GM12865 (cell line): ENCODE data around the gene LPP.

Experiments
- DNase-seq: peaks from one replicate; pipeline ENCODE4 v3.0.0; 2010; ENCODE audit warnings: low read depth
- H3K4me3 ChIP-seq: 2 replicates; pipeline ENCODE4 v1.5.1; 2011; ENCODE audit warnings: mild to moderate bottlenecking, low read depth, low read length, control low read depth
- CTCF ChIP-seq: IDR thresholded peaks from 2 replicates; pipeline ENCODE4 v1.5.1; 2011; ENCODE audit warnings: low read length, control low read depth, low read depth, inconsistent platforms; ENCODE audit not compliant: insufficient read depth; ENCODE audit errors: missing control alignments

The LPP gene

DNA sequence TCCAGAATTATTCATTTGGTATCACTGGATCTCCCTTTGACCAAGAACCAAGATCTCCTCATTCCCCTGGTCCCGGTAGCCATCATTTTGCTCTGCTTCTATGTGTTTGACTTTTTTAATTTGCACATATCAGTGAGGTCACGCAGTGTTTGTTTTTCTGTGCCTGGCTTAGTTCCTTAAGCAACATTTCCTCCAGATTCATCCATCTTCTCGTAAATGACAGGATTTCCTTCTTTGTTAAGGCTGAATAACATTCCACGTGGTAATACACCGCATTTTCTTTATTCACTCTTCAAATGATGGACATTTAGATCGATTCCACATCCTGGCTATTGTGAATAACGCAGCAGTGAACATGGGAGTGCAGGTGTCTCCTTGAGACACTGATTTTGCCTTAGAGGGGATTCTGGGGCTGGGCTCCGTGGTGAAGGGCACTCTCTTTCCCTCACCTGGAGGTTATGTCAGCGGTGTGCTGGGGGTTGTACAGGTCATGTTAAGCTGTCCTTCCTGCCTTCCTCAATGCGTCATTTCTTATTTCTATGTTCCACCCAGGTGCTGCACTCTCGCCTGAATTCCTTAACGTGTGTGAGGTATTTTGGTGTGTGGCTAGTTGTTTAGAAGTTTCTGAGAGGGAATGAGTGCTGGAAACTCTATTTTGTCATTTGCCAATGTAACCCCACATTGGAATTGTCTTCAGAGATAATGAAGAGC lies 212.2 kb downstream of the LPP start:
- no peak for TF ChIP-seq CTCF
- no peak overlapping the region for H3K4me3 ChIP-seq
- no peak for DNase-seq

DNA sequence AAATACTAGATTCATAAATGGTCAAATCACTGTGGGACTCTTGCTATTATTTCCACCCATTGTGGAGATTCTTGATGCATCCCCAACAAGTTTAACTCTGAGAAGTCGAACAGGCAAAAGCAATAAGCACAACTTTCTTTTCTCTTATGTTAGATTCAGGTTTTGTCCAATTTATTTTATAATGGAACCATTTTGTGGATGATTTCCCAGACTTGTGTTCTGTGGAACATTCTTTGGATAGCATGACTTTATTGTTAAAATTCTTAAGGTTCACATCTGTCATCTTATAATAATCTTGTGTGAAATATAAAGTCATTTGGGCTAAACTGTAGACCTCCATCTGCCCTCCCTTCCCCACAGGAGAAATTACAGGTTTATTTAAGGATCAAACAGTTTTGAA lies 213.7 kb downstream of the LPP start:
- DNase-seq: no peak
- TF ChIP-seq CTCF: no peak

DNA sequence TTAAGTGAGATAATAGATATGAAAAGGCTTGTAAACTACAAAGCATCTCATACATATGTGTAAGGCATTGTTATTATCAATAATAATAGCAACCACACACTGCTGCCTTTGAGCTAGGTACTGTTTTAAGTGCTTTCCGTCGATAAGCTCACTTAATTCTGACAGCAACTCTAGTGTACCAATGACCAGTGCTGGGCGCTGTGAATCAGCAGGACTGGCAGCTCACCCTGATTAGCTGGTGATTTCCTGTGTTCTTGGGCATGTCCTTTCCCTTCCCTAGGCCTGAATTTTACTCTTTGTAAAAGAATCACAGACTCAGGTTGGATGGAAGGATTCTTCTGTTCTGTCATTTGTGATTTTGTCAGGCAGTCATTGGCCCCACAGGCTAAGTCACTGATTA lies 215.6 kb downstream of the LPP start:
- no peak overlapping the region for H3K4me3 ChIP-seq
- DNase-seq: no peak
- no peak for TF ChIP-seq CTCF

More for the DNA sequence above, 213.7 kb downstream of the LPP start:
- no peak overlapping the region for H3K4me3 ChIP-seq

DNA sequence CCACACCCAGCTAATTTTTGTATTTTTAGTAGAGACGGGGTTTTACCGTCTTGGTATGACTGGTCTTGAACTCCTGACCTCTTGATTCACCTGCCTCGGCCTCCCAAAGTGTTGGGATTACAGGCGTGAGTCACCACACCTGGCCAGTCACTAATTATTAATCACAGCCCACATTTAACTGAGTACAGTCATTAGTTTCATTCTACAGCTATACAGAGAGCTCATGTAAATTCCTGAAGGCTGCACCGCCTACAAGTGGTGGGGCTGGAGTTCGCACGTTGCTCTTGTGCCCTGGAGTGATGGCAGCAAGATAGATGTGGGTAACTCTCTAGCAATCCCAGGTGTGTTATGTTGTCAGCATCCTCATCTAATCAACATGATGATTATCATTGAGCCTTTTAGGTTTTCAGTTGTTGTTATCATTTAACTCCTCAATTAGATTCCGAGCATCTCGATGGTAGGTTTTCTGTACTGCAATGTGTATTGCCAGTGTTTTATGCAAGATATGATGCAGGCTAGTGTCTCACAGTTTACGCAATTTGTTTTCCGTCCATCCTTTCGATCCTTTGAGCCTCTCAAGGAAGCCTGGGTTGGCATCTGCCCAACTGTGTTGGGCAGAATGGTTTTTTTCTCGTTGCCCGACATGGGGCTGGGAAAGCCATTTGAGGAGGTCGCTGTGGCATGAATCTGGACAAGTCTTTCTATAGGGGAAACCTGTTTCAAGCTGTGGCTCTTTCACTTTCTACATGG lies 216.3 kb downstream of the LPP start:
- no peak for TF ChIP-seq CTCF
- no peak overlapping the region for H3K4me3 ChIP-seq
- DNase-seq: no peak

GRCh38 chr3:188378786-188379185 lies 224.8 kb downstream of the LPP start:
- no peak for DNase-seq
- H3K4me3 ChIP-seq: no peak overlapping the region
- no peak for TF ChIP-seq CTCF

DNA sequence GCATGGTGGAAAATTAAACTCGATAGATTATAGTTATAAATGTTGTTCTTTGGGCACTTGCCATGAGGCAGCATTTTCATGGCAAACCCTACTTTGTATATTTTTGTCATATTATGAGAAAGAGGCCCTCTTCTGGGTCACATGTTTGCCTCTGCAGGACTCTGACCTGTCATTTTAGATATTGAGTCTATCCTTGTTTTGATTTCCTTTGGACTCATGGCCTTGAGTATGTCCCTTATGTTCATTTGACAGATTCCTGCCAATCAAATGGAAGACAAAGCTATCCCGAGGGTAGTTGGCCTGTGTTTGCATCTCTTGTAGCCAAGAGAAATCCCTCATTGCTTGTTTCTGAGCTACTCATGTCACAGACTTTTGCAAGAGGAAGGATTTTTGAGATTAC lies 226.3 kb downstream of the LPP start:
- TF ChIP-seq CTCF: no peak
- H3K4me3 ChIP-seq: no peak overlapping the region
- DNase-seq: no peak
